H1 (cell line): ENCODE results near the gene SHCBP1. TPM values are rescaled to one million over a fixed set of nuclear protein-coding genes. Genes with fewer than 3 reads are reported as not detected.

ENCODE experiments used
- POLR2A ChIP-seq, 2 experiments: IDR thresholded peaks; 1 replicate in 1 of 2; 2 replicates in 1 of 2; pipeline ENCODE4 v1.6.1; 2011; ENCODE audit warnings: low read depth in 2 of 2, low read length in 2 of 2, mild to moderate bottlenecking in 2 of 2; ENCODE audit errors: control extremely low read depth in 1 of 2
- SP2 ChIP-seq: IDR thresholded peaks from 2 replicates; pipeline ENCODE4 v1.6.1; 2012; ENCODE audit warnings: mild to moderate bottlenecking, low read length, inconsistent platforms
- TAF7 ChIP-seq: optimal IDR thresholded peaks from 2 replicates; pipeline ENCODE3; 2011; ENCODE audit warnings: low read depth, mild to moderate bottlenecking, inconsistent platforms, low read length, moderate library complexity, borderline replicate concordance
- TEAD4 ChIP-seq: IDR thresholded peaks from 2 replicates; pipeline ENCODE4 v1.6.1; 2012; ENCODE audit warnings: low read depth, low read length, inconsistent platforms, mixed read lengths
- polyA plus RNA-seq, 7 experiments: library from polyadenylated mRNA; depleted of rRNA in 3 of 7; stranded (reverse) in 5 of 7; unstranded in 2 of 7; fragments of >200 nt in 5 of 7; fragments of 200-250 nt in 2 of 7; gene quantifications; 1 replicate in 5 of 7; 2 replicates in 1 of 7; 4 replicates in 1 of 7; pipeline versions ENCODE4 v1.2.1 to v1.2.3, GENCODE V29; 2011 to 2013; ENCODE audit warnings: missing spikeins in 2 of 7, mixed read lengths in 2 of 7
- total RNA-seq: library from RNA; stranded (reverse); fragmentation: NEBNext Ultra II Directional; extraction: Animal tissue kit (Norgen Biotek cat#: 25700); gene quantifications from 2 replicates; pipeline ENCODE4 v1.2.1, GENCODE V29; 2021

SHCBP1 gene
- total and polyA plus RNA-seq, 2 of the 8 experiments (the other 6 are each of a cell fraction or from before 2014, with no cell fraction given), result 5.7 to 14.8 TPM

- TF ChIP-seq TAF7 (no peak), TEAD4 (no peak), SP2 (no peak), POLR2A (IDR thresholded peaks at IDR 0.05; ENCODE audit: control extremely low read depth in 1 of 2, low read depth in 2 of 2, low read length in 2 of 2) (no peak)
These were observed 38.1 kb downstream of the SHCBP1 start (continued) for GRCh38 chr16:46583036-46583435.
